ENCODE results near the gene PXT1. TPM values are rescaled to one million over a fixed set of nuclear protein-coding genes. Genes with fewer than 3 reads are reported as not detected.

Gene PXT1
- total RNA-seq, 1 donor from 2014 or later, result not detected

GRCh38 chr6:36361071-36361470 lies 81.6 kb downstream of the PXT1 start:
- TF ChIP-seq, protein P1, sequence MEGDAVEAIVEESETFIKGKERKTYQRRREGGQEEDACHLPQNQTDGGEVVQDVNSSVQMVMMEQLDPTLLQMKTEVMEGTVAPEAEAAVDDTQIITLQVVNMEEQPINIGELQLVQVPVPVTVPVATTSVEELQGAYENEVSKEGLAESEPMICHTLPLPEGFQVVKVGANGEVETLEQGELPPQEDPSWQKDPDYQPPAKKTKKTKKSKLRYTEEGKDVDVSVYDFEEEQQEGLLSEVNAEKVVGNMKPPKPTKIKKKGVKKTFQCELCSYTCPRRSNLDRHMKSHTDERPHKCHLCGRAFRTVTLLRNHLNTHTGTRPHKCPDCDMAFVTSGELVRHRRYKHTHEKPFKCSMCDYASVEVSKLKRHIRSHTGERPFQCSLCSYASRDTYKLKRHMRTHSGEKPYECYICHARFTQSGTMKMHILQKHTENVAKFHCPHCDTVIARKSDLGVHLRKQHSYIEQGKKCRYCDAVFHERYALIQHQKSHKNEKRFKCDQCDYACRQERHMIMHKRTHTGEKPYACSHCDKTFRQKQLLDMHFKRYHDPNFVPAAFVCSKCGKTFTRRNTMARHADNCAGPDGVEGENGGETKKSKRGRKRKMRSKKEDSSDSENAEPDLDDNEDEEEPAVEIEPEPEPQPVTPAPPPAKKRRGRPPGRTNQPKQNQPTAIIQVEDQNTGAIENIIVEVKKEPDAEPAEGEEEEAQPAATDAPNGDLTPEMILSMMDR (IDR thresholded peaks at IDR 0.05; ENCODE audit: unreplicated experiment), result no peak
- no peaks in the 10 kb centered on the region for H3K9me3 Mint-ChIP-seq
- H3K4me3 Mint-ChIP-seq, result no peak overlapping the region
- no peak for DNase-seq (ENCODE audit: low spot score in 2 of 2, unreplicated experiment in 2 of 2)
- no peak overlapping the region for H3K27ac Mint-ChIP-seq
- H3K4me1 Mint-ChIP-seq, result no peaks in the 10 kb centered on the region
- H3K27me3 Mint-ChIP-seq (ENCODE audit: low read depth), result no peaks in the 10 kb centered on the region
- H3K36me3 Mint-ChIP-seq, result no peaks in the 10 kb centered on the region

DNA sequence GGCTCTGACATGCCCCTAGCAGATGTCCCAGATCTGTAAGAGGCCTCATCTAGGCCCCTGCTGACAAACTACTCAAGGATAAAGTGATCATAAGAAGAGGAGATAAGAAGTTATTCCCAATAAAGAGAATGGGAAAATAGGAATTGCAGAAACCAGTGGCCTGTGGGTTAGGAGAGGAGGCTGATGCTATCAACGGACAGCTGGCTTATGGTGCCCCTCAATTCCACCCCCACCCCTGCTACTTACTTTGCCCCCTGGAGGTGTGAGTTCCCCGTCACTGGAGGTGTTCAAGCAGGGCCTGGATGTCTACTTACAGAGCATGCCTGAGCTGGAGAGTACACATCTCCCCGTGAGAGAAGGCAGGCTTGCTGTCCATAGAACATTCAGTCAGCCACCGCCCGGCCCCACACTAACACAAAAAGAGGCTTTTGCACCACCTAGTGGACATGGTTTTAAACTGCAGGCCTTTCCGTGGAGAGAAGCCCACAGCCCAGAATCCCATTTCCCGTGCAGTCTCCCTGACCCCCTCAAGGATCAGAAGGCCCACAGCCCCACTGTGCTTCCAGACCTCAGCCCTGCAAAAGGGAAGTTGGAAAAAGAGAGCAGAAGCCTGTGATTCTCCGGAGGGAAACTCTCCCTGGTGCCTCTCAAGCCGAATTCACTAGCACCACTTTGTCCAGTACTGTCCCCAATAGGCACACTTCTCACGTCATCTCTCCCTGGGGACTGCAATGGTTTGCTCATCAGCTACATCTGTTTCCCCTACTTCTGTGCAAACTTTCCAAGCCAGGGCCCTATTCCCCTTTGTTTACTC lies 82.2 kb downstream of the PXT1 start:
- TF ChIP-seq, protein P1 (IDR thresholded peaks at IDR 0.05; ENCODE audit: unreplicated experiment), result peak; percentile 83
- Mint-ChIP-seq H3K27ac (no peak overlapping the region), H3K4me3 (no peak overlapping the region), H3K36me3 (no peaks in the 10 kb centered on the region), H3K27me3 (ENCODE audit: low read depth) (no peaks in the 10 kb centered on the region), H3K9me3 (no peaks in the 10 kb centered on the region), H3K4me1 (no peaks in the 10 kb centered on the region)
- DNase-seq (ENCODE audit: low spot score in 2 of 2, unreplicated experiment in 2 of 2), result peak; percentile 52 to 79

DNA sequence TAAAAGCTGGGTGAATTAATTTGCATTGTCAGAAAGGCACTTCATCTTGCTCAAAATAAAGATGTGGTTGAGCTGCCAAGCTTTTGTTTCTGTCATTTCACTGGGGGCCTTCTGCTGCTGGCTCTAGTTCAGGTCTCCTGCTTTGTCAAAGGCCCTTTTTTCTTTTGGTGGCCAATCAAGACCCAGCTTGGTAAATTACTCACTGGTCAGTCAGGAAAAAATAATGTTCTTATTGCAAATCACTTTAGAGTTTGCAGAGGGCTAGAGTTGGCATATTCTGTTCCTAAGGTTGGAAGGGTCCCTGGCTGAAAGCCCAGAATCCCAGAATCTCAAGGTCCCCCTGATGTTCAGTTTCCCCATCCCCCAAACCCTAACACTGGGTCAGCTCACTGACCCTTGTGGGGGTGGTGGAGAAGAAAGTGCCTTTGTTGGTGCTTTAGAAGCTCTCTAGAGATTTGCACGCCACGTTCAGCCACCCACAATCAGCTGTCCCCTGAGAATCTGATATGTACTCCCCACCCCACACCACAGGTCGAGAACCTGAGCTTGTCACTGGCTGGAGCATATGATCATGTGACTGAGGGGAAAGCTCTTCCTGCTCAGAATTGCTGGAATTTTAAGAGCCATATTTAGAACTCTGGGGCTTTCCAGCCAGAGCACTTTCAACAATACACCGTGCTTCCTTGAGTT lies 84.3 kb downstream of the PXT1 start:
- Mint-ChIP-seq H3K4me3 (no peak overlapping the region), H3K36me3 (no peaks in the 10 kb centered on the region), H3K27ac (no peak overlapping the region), H3K9me3 (peaks cover 4% of the 10 kb centered on the region), H3K27me3 (ENCODE audit: low read depth) (no peaks in the 10 kb centered on the region), H3K4me1 (no peaks in the 10 kb centered on the region)
- TF ChIP-seq, protein P1 (IDR thresholded peaks at IDR 0.05; ENCODE audit: unreplicated experiment), result no peak
- DNase-seq (ENCODE audit: low spot score in 2 of 2, unreplicated experiment in 2 of 2), result no peak

DNA sequence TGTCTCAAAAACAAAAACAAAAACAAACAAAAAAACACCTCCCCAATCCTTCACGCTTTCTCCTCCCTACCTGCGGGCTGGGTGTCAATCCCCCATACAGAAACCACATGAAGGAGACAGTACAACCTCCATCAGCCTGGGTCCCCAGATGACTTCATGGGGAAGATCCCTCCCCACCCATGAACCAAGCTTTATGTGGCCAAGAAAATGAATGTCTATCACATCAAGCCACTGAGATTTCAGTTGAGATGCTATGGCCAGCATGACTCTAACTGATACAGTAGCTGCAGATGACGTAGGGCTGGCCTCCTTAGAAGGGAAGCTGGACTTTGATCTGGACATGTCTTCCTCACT lies 84.8 kb downstream of the PXT1 start:
- TF ChIP-seq, protein P1 (IDR thresholded peaks at IDR 0.05; ENCODE audit: unreplicated experiment), result no peak
- no peaks in the 10 kb centered on the region for H3K4me1 Mint-ChIP-seq
- no peaks in the 10 kb centered on the region for H3K27me3 Mint-ChIP-seq (ENCODE audit: low read depth)
- DNase-seq (ENCODE audit: low spot score in 2 of 2, unreplicated experiment in 2 of 2), result no peak
- peaks cover 9% of the 10 kb centered on the region for H3K9me3 Mint-ChIP-seq
- no peaks in the 10 kb centered on the region for H3K36me3 Mint-ChIP-seq
- no peak overlapping the region for H3K4me3 Mint-ChIP-seq
- H3K27ac Mint-ChIP-seq, result no peak overlapping the region

- H3K4me1 Mint-ChIP-seq, result peaks cover 8% of the 10 kb centered on the region
- DNase-seq (ENCODE audit: low spot score in 2 of 2, unreplicated experiment in 2 of 2), result no peak
- H3K27ac Mint-ChIP-seq, result no peak overlapping the region
- H3K36me3 Mint-ChIP-seq, result no peaks in the 10 kb centered on the region
- no peaks in the 10 kb centered on the region for H3K27me3 Mint-ChIP-seq (ENCODE audit: low read depth)
- no peak overlapping the region for H3K4me3 Mint-ChIP-seq
- H3K9me3 Mint-ChIP-seq, result peaks cover 12% of the 10 kb centered on the region
- TF ChIP-seq, protein P1 (IDR thresholded peaks at IDR 0.05; ENCODE audit: unreplicated experiment), result no peak
These were observed 86.8 kb downstream of the PXT1 start for GRCh38 chr6:36355819-36356218.

Measured in mesothelial cell of epicardium (in vitro differentiated cells).